ENCODE data around the gene CFAP46.

The CFAP46 gene

DNA sequence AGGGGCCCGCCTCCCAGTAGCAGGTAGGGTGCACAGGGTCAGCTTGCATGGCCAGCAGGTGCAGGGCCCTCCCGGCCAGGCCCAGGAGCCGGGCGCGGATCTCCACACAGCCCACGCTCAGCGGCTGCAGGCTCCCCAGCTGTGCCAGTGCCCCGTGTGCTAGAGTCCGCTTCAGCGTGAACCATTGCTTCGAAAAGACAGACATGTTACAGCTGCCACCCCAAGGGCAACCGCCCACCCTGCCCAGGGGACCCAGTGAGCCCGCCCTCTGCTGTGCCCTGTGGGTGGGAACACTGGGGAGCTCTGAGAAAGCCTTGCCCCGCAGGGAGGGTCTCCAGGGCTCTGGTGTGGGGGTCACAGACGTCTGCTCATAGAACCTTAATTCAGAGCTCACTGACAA lies 92.1 kb downstream of the CFAP46 start:
- DNase-seq (ENCODE audit: low read depth), result no peak
- H3K4me3 ChIP-seq (ENCODE audit: control insufficient read depth, low read depth, low read length), result no peak overlapping the region
- TF ChIP-seq, protein P1, sequence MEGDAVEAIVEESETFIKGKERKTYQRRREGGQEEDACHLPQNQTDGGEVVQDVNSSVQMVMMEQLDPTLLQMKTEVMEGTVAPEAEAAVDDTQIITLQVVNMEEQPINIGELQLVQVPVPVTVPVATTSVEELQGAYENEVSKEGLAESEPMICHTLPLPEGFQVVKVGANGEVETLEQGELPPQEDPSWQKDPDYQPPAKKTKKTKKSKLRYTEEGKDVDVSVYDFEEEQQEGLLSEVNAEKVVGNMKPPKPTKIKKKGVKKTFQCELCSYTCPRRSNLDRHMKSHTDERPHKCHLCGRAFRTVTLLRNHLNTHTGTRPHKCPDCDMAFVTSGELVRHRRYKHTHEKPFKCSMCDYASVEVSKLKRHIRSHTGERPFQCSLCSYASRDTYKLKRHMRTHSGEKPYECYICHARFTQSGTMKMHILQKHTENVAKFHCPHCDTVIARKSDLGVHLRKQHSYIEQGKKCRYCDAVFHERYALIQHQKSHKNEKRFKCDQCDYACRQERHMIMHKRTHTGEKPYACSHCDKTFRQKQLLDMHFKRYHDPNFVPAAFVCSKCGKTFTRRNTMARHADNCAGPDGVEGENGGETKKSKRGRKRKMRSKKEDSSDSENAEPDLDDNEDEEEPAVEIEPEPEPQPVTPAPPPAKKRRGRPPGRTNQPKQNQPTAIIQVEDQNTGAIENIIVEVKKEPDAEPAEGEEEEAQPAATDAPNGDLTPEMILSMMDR (IDR thresholded peaks at IDR 0.05; ENCODE audit: control insufficient read depth, insufficient read depth, low read depth, low read length, missing control alignments), result no peak

DNA sequence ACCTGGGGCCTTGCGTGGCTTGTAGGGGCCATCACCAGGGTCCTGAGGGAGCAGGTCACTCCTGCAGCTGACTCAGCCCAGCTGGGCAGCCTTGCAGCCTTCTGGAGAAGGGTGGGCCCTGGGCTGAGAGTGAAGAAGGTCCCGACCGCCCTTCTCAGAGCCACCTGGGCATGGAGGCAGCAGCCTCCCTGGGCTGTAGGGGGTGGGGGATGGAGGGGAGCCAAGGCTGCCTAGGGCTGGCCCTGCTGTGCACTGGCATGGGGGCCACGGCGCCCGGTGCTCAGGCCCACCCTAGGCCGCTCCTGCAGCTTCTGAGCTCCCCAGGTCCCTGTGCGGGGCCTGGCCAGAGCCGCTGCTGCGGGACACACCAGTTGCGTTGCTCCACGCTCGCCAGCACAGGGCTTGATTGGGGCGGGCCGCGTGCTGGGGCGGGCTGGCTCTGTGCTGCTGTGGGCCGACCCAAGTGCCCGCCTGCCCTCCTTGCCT lies 92.8 kb downstream of the CFAP46 start:
- H3K4me3 ChIP-seq (ENCODE audit: control insufficient read depth, low read depth, low read length), result no peak overlapping the region

GRCh38 chr10:132848951-132849545 lies 93.3 kb downstream of the CFAP46 start:
- no peak overlapping the region for H3K4me3 ChIP-seq (ENCODE audit: control insufficient read depth, low read depth, low read length)
- DNase-seq (ENCODE audit: low read depth), result no peak
- TF ChIP-seq, protein P1 (IDR thresholded peaks at IDR 0.05; ENCODE audit: control insufficient read depth, insufficient read depth, low read depth, low read length, missing control alignments), result no peak

More for the DNA sequence above, 92.8 kb downstream of the CFAP46 start:
- TF ChIP-seq, protein P1 (IDR thresholded peaks at IDR 0.05; ENCODE audit: control insufficient read depth, insufficient read depth, low read depth, low read length, missing control alignments), result no peak
- no peak for DNase-seq (ENCODE audit: low read depth)

DNA sequence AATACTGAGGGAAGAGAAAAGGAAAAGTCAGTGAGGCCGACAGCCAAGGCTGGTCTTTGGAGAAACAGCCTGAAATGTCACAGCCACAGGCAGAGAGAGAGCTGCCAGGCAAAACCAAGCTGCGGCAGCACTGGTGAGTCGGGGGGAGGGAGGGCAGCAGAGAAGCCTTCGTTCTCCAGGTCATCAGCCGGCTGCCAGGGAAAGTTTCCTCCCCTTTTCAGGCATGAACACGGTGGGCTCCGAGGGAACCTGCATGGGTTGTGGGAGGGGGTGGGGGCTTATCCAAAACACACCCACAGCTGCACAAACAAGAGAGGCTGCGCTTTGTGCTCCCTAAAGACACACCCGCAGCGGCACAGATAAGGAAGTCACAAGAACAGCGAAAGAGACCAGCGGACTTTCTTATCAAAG lies 94.1 kb downstream of the CFAP46 start:
- TF ChIP-seq, protein P1 (IDR thresholded peaks at IDR 0.05; ENCODE audit: control insufficient read depth, insufficient read depth, low read depth, low read length, missing control alignments), result no peak
- DNase-seq (ENCODE audit: low read depth), result no peak
- no peak overlapping the region for H3K4me3 ChIP-seq (ENCODE audit: control insufficient read depth, low read depth, low read length)

DNA sequence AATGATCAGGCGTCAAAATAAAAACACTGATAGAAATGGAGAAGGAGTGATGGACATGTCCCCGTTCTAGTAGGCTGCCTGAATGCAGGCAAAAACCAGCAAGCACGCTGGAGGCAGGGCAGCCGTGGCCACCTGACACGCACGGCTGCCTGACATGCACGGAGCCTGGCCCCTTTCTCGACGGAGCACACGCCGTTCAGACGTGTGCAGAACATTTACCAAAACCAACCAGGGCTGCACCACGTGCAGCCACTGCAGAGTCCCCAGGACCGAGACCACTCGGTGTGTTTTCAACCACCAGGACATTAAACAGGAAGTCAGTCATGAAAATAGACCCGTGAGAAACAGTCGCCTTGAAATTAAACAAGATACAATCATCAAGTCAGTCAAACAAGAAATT lies 94.5 kb downstream of the CFAP46 start:
- H3K4me3 ChIP-seq (ENCODE audit: control insufficient read depth, low read depth, low read length), result no peak overlapping the region
- DNase-seq (ENCODE audit: low read depth), result no peak
- TF ChIP-seq, protein P1 (IDR thresholded peaks at IDR 0.05; ENCODE audit: control insufficient read depth, insufficient read depth, low read depth, low read length, missing control alignments), result no peak

- no peak for DNase-seq (ENCODE audit: low read depth)
- no peak overlapping the region for H3K4me3 ChIP-seq (ENCODE audit: control insufficient read depth, low read depth, low read length)
- TF ChIP-seq, protein P1 (IDR thresholded peaks at IDR 0.05; ENCODE audit: control insufficient read depth, insufficient read depth, low read depth, low read length, missing control alignments), result no peak
These were observed 95.0 kb downstream of the CFAP46 start for GRCh38 chr10:132847416-132847777.
